Pulmonary artery endothelial cell (primary cell): Measurements from ENCODE around the gene DOCK8. TPM values are rescaled to one million over a fixed set of nuclear protein-coding genes. Genes with fewer than 3 reads are reported as not detected.
"Not testable (repeated sequence)": the region's sequence is repeated elsewhere in the genome, so short reads cannot be mapped to it uniquely, and the experiment has no call there.

Experiments used
- DNase-seq: peaks from one replicate; pipeline ENCODE4 v3.0.0-alpha.2; 2011; ENCODE audit warnings: low read depth, low spot score
- total RNA-seq: library from RNA; depleted of rRNA; stranded (reverse); fragments of >200 nt; gene quantifications from 2 replicates; pipeline ENCODE4 v1.2.3, GENCODE V29; 2014

DOCK8 gene
- total RNA-seq: 0.33 and 0.78 TPM in 2 replicates

DNA sequence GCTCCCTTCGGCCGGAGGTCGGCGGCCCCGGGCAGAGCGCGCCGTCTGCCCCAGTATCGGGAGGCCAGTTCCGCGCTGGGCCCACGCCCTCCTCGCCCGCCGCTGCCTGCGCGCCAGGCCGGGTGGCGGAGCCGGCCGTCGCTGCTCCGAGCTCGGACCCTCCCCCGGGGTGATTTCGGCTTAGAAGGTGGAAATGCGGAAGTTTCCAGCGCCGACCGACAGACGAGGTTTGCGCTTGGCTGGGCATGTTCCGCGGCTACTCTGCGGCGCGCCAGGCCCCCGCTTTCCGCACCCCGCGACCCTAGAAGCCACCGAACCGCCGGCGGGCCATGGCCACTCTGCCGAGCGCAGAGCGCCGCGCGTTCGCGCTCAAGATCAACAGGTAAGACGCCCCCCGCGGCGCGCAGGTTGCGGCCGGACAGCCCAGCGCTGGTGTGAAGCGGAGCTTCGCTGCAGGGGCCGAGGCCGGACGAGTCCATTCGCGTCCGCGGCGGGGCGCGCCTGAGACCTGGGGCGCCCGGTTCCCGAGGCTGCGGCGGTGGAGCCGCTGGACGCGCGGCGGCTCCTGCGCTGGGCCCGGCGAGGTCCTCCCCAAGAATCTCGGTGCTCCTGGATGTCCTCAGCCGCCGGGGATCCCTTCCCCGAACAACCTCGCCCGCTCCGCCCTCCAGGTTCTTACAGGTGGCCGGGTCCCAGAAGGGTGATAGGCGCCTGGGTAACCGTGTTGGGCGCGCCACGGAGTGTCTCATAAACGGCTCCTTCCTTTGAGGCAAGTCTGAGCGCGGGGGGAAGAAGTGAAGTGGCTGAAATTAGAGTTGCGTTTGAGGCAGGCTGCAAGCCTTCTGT lies at the start of gene DOCK8:
TSS of gene DOCK8 (plus strand) at position 218 of the 846 bp plus-strand sequence. CDS start at position 330, 112 bp downstream.
- DNase-seq: no peak

DNA sequence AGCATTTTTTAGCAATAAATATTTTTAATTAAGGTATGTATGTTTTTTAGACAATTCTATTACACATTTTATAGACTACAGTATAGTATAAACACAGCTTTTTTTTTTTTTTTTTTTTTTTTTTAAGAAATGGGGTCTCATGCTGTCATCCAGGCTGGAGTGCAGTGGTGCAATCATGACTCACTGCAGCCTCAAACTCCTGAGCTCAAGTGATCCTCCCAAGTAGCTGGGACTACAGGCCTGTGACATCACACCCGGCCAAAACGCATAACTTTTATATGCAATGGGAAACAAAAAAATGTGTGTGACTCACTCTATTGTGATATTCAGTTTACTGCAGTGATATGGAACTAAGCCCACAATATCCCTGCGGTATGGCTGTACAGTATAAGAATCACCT lies 44.9 kb upstream of the DOCK8 start:
- DNase-seq: not testable (repeated sequence)

DNA sequence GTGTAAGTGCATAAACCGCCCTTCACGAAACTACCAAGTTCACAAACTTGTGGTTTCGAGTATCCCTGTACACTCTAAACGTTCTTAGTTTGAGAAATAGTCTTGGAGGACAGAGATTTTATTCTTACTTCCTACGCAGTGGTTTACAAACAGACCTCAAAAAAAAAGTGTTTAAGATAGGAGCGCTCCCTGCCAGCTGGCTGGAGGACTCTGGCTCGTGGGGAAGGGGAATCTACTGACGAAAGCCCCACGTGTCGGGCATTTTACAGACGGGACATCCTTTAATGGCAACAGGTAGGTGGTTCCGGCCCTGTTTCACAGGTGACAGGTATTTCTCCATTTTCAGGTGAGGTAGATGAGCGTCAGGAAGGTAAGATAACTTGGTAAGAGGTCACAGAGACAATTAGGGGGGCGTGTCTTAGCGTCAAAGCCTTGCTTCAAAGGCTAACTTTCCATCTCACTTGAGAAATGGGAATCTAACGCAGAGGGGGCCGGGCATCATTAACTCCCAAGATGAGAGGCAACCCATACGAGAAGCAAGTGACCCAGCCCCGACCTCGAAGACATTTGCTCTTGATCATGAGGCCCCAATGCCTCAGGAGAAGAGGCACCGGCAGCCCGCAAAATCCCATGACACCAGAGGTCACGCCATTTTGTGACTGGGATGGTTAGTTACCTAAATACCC lies 36.4 kb upstream of the DOCK8 start:
- DNase-seq: not testable (repeated sequence)

DNA sequence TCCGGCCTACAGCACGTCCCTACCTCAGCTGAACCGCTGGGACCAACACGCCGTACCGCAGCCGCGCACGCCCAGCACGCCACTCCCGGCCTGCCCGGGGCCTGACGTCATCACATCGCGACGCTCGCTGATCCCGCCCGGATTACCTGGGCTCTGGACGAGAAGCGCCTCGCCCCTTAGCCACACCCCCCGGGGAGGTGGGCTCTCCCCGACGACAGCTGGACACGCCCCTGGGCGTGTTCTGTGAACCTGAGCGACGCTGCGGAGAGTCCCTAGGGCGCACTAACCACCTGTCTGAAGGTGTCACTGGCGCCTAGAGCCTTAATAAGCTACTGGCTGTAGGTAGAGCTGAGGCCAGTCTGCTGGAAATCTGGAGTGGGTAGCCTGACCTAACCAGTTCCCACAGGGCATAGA lies 35.7 kb upstream of the DOCK8 start, which contains the start of gene ZNG1A:
TSS of gene ZNG1A (minus strand) at position 87 of the 414 bp plus-strand sequence. CDS start 87 bp downstream, outside the sequence.
- DNase-seq: peak; percentile 0

DNA sequence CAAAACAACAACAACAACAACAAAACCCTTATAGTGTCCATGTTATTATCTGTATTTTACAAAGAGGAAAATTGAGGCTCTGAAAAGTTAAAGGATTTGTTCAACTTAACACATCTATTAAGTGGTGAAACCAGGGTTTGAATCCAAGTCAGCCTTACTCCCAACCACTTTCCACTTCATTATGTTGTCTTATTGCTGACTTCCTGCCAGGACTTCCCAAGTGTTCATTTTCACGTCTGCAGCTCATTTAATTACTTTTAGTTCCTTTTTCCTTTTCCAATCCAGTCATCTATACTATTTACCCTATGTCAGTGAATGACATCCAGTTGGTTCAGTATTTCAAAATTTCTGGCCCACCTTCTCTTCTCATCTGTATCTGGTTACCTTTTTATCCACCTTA lies 15.1 kb upstream of the DOCK8 start:
- DNase-seq: not testable (repeated sequence)

DNA sequence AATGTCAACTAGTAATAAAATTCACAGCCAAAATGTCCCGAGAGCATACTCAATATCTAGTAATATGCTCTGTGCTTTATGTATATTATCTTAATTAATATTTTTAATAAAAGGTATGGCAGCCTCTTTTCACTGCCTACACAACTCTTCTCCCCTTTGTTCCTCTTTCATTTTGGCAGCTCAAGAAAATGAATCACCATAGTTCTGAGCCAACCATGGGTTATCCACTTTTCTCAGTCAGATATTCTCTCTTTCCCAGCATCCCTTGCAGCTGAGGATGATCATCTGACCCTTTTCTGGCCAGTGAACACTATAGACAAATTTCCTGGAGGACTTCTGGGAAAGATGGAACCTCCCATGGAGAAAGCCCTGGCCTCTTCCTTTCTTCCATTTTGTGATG lies 8.2 kb upstream of the DOCK8 start:
- DNase-seq: no peak

DNA sequence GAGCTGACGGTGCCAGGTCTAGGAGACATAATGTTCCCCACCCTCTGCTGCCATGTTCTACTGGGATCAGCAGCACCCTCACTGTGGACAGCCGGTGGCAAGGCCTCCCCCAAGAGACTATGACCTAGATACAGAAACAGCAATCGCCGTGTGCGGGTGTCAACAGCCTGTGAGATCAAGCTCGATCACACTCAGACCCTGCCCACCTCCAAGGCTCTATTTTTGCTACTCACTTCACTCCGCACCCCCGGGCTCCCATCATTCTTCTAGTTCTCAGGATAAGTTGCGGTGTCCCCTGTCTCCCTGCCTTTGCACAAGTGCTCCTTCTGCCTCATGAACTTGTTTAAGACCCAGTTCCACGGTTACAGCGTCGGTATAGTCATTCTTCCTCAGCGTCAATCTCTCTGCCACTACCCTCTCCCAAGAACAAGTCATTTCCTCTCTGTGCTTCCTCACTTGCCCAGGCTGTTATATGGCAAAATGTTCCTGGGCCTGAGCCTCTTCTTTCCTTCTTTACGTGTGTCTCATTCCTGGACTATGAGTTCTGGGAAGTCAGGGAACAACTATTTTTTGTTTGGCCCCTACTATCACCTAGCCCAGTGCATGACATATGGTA lies 5.4 kb upstream of the DOCK8 start:
- DNase-seq: no peak

DNA sequence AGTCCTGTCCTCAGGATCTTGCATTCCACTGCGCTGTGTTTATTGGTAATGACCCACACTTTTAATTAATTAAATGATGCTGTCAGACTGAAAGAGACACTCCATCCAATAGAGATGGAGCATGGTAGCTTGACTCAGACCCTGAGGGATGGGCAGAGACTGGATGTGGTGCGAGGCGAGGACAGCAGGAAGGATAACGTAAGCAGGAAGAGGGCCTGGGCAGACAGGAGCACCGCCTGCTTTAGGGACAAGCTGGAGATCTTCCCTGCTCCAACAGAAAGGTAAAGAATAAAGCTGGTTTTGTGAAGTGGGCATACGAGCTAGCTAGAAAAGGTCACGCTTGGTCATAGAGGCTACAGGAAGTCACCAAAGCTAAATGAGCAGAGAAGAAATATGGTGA lies 3.6 kb upstream of the DOCK8 start:
- DNase-seq: no peak

DNA sequence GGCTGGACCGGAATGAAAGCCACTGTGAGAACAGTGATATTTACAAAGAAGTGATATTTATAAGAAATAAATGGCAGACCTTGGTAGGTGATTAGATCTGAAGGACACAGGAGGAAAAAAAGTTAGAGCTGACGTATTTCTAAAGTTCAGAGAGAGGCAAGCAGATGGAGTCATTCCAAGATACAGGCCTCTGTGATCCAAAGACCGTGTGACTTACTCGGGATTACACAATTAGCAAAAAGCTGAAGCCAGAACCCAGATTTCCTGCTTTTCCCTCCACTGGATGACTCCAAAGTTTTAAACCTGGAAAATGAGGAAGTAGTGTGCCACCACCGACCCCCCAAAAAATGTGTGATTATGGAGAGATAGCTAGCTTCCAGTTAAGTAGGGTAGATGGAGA lies 3.1 kb upstream of the DOCK8 start:
- no peak for DNase-seq

DNA sequence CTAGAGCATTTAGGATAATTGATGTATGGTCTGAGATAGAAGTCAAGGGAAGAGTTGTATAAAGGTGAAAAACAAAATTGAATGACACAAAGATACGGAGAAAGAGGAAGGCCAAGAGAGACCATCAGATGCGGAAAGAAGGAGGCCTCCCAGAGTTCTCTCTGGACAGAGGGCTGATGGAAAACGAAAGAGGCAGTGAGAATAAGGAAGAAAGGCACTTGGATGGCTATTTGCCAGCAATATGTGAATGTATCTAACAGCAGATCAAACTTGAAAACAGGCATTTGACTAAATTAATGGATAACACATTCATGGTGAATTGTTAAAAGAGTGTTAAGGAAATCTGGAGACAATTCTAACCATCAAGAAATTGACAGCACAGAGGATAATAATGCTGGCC lies 2.4 kb upstream of the DOCK8 start:
- no peak for DNase-seq

DNA sequence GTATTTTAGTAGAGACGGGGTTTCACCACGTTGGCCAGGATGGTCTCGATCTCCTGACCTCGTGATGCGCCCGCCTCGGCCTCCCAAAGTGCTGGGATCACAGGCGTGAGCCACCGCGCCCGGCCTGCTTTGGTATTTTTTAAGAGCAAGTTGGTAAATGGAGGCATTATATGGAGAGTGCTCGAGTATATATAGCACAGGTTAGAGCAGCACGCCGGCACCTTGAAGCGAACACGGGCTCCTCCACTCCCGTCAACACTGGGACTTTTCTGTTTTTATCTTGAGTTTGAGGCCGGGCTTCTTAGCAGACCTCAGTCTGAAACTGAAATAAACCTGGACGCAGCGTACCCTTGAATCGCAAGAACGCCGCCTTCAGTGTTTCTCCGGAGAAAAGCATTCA lies 764 bp upstream of the DOCK8 start:
- DNase-seq: not testable (repeated sequence)

DNA sequence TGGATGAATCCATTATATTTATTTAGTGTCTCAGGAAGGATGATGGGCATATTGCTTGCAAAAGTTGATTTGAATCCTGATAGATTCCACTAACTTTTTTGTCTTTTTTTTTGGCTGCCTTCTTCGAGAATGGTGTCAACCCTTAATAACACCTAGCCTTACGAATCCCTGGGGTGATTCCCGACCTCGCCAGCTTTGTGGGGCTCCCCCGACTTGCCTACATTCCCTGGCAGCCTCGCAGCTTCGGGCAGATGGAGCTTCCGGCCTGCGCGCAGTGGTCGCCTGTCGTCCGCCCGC lies 366 bp upstream of the DOCK8 start:
- DNase-seq: no peak

DNA sequence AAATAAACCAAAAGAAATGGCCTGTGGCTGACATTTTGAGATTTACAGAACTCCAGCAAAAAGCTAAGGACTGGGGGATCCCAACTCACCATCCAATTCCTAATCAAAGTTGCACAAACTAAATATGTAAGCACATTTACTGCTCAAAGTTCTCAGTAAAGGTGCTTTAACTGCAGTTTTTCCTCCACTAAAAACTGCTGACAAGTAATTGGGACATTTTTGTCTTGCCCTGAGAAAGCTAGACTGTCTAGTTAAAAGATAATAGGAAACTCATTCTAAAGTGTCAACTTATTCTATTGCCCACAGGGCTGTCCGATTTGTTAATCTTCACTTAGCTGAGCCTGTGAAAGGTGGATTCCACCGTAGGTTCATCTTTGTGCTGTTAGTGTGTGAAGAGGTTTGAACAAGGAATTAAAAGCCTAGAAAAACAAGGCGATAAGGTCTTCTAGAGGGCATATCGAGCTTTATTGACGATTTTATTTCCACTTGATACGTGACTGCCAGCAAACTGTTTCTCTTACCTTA lies 1.0 kb downstream of the DOCK8 start:
- DNase-seq: no peak

DNA sequence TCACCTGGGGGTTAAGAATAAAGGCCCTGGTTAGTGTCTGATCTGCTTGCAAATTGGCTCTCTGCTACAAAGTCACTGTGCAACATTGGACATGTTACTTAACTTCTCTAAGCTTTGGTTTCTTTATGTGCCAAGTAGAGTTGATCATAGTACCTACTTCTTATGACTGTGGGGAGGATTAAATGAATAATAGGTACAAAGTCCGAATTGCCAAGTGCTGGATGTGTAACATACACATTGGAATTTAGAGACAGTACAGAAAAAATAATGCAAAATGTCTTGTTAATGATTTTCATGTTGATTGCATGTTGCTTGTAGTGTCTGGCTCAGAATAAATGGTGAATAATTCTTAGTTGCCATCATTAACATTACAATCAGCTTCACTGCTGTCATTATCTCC lies 2.2 kb downstream of the DOCK8 start:
- DNase-seq: no peak

DNA sequence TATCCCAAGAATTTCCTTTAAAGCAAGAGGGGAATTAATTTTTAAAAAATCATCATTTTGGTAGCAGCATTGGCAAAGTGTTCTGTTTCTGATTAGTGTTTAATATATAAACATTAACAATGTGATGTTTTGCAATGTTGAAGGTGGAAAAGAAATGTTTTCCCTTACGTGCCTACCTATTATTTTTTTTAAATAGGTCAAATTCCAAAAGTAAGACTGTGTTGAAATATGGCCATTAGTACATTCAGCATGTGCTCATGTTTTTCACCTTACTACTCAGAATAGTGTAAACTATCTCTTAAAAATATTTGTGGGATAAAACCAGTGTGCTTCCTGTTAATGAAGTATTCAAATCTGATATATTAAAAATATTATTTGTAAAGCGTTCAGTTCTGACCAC lies 3.3 kb downstream of the DOCK8 start:
- DNase-seq: no peak

DNA sequence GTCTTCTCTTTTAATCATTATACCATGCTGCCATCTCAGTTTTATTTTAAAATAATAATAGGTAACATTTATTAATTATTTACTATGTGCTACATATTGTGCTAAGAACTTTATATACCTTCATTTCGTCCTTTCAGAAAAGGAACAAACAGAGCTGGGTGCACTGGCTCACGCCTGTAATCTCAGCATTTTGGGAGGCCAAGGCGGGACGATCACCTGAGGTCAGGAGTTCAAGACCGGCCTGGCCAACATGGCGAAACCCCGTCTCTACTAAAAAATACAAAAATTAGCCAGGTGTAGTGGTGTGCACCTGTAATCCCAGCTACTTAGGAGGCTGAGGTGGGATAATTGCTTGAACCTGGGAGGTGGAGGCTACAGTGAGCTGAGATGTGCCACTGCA lies 4.4 kb downstream of the DOCK8 start:
- not testable (repeated sequence) for DNase-seq

DNA sequence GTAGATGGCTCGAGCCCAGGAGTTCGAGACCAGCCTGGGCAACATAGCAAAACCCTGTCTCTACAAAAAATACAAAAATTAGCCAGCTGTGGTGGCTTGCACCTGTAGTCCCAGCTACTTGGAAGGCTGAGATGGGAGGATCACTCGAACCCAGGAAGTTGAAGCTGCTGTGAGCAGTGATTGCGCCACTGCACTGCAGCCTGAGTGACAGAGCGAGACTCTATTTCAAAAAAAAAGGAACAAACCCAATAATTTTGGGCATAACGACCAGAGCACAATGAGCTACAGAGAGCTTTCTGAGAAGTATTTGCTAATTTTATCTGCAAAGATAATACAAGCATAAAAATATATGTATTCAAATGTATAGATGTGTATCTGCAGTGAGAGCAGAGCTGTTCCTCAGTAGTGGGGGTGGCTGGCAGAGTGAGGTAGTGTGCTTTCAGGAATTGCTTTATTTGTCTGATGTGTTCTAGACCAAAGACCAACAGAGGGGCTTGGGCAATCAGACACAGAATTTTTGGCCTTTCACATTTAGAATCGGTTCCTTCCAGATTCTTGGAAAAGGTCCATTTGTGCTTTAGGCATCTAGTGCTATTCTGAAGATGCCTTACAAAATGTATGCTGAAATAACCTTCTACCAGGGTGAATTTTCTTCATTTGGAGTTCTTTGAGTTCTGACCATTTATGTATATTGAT lies 5.2 kb downstream of the DOCK8 start:
- no peak for DNase-seq

DNA sequence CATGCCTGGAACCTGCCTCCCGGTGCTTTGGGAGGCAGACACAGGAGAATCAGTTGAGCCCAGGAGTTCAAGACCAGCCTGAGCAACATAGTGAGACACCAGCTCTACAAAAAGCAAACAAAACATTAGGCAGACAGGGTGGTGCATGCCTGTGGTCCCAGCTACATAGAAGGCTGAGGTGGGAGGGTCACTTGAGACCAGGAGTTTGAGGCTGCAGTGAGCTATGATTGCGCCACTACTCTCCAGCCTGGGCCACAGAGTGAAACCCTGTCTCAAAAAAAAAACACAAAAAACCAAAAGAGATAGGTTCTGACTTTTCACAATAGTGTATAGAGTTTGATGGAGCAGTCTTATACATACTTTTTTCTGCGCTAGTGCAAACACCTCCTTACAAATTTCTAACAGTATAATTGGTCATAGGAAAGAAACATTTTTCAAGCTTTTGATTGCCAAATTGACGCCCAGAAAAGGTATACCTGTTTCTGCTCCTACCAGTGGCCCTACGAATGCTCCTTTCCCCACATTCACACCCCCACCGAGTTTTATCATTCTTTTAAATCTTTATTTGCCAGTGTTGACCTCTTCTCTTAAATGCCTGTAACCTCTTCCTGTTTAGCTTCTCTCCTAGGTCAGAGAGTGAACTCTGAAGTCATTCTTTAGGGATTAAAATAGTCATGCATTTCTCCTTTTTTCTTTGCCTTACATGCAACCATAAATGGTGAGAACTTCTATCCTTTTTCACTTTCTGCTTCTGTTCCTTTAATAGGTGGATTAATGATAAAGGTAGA lies 7.5 kb downstream of the DOCK8 start:
- DNase-seq: no peak

DNA sequence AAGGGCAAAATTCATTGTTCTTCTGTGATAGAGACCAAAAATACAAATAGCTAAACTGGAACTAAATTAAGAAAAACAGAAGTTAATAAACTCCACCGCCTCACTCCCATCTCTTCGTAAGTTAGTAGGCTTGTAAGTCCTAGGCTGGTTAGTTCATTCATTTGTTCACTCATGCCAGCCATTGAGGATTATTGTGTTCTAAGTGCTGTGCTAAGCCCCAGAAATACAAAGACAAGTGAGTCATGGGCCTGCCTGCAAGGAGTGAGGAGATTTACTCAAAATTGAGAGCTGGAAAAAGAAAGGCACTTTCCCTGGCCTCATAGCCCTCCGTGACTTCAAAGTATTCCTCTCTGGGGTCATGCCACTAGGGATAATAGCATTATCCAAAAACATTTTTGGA lies 8.5 kb downstream of the DOCK8 start:
- no peak for DNase-seq

DNA sequence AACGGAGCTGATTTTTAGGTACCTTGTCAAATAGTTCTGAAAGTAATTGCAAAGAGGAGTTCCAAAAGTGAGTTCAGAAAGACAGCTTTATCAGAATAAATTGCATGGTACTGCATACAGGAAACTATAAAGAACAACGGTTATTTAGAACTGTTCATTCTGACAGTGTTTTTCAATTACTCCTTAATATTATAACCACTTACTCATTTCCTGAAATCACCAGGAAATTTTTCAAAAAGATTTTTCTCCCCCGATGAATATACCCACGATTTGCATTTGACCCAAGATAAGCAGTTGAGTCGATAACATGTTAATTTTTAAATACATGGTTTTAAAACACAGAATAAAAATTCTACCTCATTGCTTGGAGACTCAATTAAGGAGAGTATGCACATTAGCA lies 9.4 kb downstream of the DOCK8 start:
- no peak for DNase-seq
